Heart left ventricle (tissue), 13 donors: ENCODE data around the gene DGAT2.

Experiments
- CTCF ChIP-seq, 12 donors: fragments of 200-600 bp; sonication (generic) in 4 of 12; IDR thresholded peaks; one replicate each; pipeline versions ENCODE4 v1.5.0 to v1.8.0; 2018 to 2022; ENCODE audit warnings: antibody characterized with exemption in 12 of 12, mild to moderate bottlenecking in 5 of 12
- POLR2A ChIP-seq, 2 donors: fragments of 450-650 bp; IDR thresholded peaks; one replicate each; pipeline ENCODE4 v1.6.1; 2017; ENCODE audit warnings: antibody characterized with exemption in 2 of 2, mild to moderate bottlenecking in 2 of 2, moderate library complexity in 2 of 2
- donor health status: ischemic (EF 13 %, LVEDD 7.1; RV severe dilation, severe dysfunction).
- donor health status: DM: no; HTN: yes; CAD: no.
- donor health status: DM: no; HTN: no; CAD: no.
- donor health status: ischemic (EF 25% LVEDD 6.9; RV normal size, moderate dysfunction).
- donor health status: ischemic (EF 25% LVEDD 5.7; RV mildly dilated, moderate dysfunction).
- donor health status: ischemic (EF 35%, LVEDD 5.7; RV mildly dilated, moderate dysfunction).
- donor health status: nonischemic (EF 11% LVEDD 7.7; RV severe dilation, severe dysfunction).
- donor health status: DM: yes; HTN: yes; CAD: no.
- donor health status: PGD.
- donor health status: ischemic (EF 29% LVEDD 5.4; RV normal size, mild dysfunction).
- donor health status: nonischemic (EF 23%, LVEDD 6.1; RV moderate dilation, normal function).

DNA sequence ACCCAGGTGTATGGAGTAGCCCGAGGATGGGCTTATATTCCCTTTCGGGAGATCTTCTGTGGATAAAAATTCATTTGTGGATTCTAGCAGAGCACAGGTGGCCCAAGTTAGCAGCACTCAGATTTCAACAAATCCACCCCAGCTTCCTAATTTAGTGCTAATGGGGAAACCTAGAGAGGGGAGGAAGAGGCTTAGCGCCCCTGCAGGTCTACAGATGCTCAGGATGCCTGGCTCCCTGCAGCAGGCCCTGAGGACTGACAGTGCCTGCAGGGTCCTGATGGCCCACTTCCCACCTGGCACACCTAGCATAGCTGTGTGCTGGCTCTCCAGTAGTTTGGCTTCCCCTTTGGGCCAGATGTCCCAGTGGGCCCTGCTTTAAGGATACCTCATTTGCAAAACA, 6.5 kb downstream of the DGAT2 start:
- TF ChIP-seq CTCF (IDR thresholded peaks at IDR 0.05) (no peak), POLR2A (IDR thresholded peaks at IDR 0.05) (no peak)
